Brain microvascular endothelial cell (primary cell): ENCODE measurements around the gene MORC2.

Source experiments
- DNase-seq: peaks from one replicate; pipeline ENCODE4 v3.0.0-alpha.2; 2020
- H3K27ac ChIP-seq: fragments of 250-450 bp; sonication (Bioruptor Pico); 2 replicates; pipeline ENCODE4 v1.5.1; 2020; ENCODE audit warnings: mild to moderate bottlenecking, moderate library complexity
- H3K27me3 ChIP-seq: fragments of 250-450 bp; sonication (Bioruptor Pico); replicated peaks from 2 replicates; pipeline ENCODE4 v1.5.1; 2020; ENCODE audit warnings: mild to moderate bottlenecking
- H3K36me3 ChIP-seq: fragments of 250-450 bp; sonication (Bioruptor Pico); replicated peaks from 2 replicates; pipeline ENCODE4 v1.5.1; 2020; ENCODE audit warnings: mild to moderate bottlenecking
- H3K4me3 ChIP-seq: 2 replicates; pipeline ENCODE4 v1.5.1; 2011; ENCODE audit warnings: low read depth, mild to moderate bottlenecking, control low read depth, low read length, moderate library complexity
- CTCF ChIP-seq: IDR thresholded peaks from 2 replicates; pipeline ENCODE4 v1.5.1; 2011; ENCODE audit warnings: low read depth, mild to moderate bottlenecking, moderate library complexity, low read length, control low read depth, inconsistent platforms; ENCODE audit errors: missing control alignments
- in situ Hi-C: cut with HindIII; loops from 2 replicates; pipeline ENCODE4 v1.10.0; 2017; ENCODE audit warnings: low sequenced_read_pairs, low pct_ligation_motif_present

The MORC2 gene

GRCh38 chr22:30948930-30949342 is 19.6 kb downstream of the MORC2 start:
- H3K4me3 ChIP-seq, result no peak overlapping the region
- H3K36me3 ChIP-seq, result peaks cover 72% of the 10 kb centered on the region
- DNase-seq, result no peak
- no peak overlapping the region for H3K27ac ChIP-seq
- in situ Hi-C loops, result no loop called here
- peak; percentile 21 for TF ChIP-seq CTCF
- no peaks in the 10 kb centered on the region for H3K27me3 ChIP-seq

GRCh38 chr22:30947816-30948454 is 20.6 kb downstream of the MORC2 start:
- in situ Hi-C loops, result no loop called here
- no peak overlapping the region for H3K27ac ChIP-seq
- DNase-seq, result peak; percentile 9
- H3K4me3 ChIP-seq, result no peak overlapping the region
- peak; percentile 49 for TF ChIP-seq CTCF
- H3K36me3 ChIP-seq, result peaks cover 72% of the 10 kb centered on the region
- H3K27me3 ChIP-seq, result no peaks in the 10 kb centered on the region

- Histone ChIP-seq H3K27me3 (no peaks in the 10 kb centered on the region), H3K27ac (no peak overlapping the region), H3K36me3 (peaks cover 73% of the 10 kb centered on the region), H3K4me3 (no peak overlapping the region)
- DNase-seq, result no peak
- in situ Hi-C loops, result no loop called here
- no peak for TF ChIP-seq CTCF
Measured at GRCh38 chr22:30947173-30947815, 21.3 kb downstream of the MORC2 start.

GRCh38 chr22:30946354-30946753 is 22.2 kb downstream of the MORC2 start:
- TF ChIP-seq CTCF, result no peak
- in situ Hi-C loops, result no loop called here
- H3K4me3 ChIP-seq, result no peak overlapping the region
- H3K27ac ChIP-seq, result no peak overlapping the region
- peaks cover 78% of the 10 kb centered on the region for H3K36me3 ChIP-seq
- H3K27me3 ChIP-seq, result no peaks in the 10 kb centered on the region
- DNase-seq, result no peak

- Histone ChIP-seq H3K27ac (no peak overlapping the region), H3K27me3 (no peaks in the 10 kb centered on the region), H3K36me3 (peaks cover 85% of the 10 kb centered on the region)
Measured at GRCh38 chr22:30945653-30946052, 22.9 kb downstream of the MORC2 start.

More at GRCh38 chr22:30945653-30946052, 22.9 kb downstream of the MORC2 start:
- TF ChIP-seq CTCF, result no peak
- in situ Hi-C loops, result no loop called here
- no peak for DNase-seq
- no peak overlapping the region for H3K4me3 ChIP-seq
